ENCODE data around the gene NAV2. TPM values are rescaled to one million over a fixed set of nuclear protein-coding genes. Genes with fewer than 3 reads are reported as not detected.

Gene NAV2
- total and polyA plus RNA-seq, 2 donors (not counting 1 experiment from before 2014, with no cell fraction given): 8.1 to 14.0 TPM

DNA sequence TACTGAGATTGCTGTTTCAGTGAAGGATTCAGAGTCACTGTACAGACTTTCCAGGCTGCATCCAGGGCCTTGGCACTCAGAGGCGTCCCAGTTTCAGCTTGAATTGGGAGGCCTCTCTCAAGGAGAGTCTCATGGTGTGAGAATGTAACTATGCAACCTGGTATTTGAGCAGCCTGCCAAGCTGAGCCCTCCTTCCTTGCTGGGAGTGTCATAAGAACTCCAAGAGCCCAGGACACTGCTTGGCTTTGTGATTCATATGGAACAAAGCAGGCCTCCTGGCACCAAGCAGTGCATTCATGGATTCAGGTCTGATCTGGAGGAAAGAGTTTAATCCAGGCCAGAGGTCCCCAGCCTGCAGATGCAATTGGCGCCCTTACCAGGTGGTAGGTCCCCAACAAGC lies 276.0 kb downstream of the NAV2 start:
- Histone ChIP-seq H3K9me3 (ENCODE audit: control insufficient read depth, insufficient read depth, low read depth, low read length) (no peaks in the 10 kb centered on the region), H4K20me1 (ENCODE audit: control insufficient read depth, extremely low read depth, insufficient read depth, low read length) (no peaks in the 10 kb centered on the region), H2AFZ (ENCODE audit: low read length) (no peak overlapping the region), H3K79me2 (ENCODE audit: control insufficient read depth, insufficient read depth, low read length) (no peaks in the 10 kb centered on the region), H3K9ac (ENCODE audit: insufficient read depth, low read length) (no peak overlapping the region), H3K27me3 (ENCODE audit: control insufficient read depth, insufficient read depth, low read length) (no peaks in the 10 kb centered on the region), H3K4me3 (replicated peaks in 1 of 4; ENCODE audit: control extremely low read depth in 1 of 4, insufficient read depth in 1 of 4, low read depth in 3 of 4, low read length in 4 of 4) (no peak overlapping the region), H3K36me3 (ENCODE audit: control insufficient read depth, insufficient read depth, low read length) (peaks cover 3% of the 10 kb centered on the region), H3K27ac (ENCODE audit: insufficient read depth, low read length) (peak overlapping the region; percentile 15), H3K4me2 (ENCODE audit: extremely low read depth, insufficient read depth, low read length) (no peak overlapping the region), H3K4me1 (ENCODE audit: control insufficient read depth, extremely low read depth, insufficient read depth, low read length) (peaks cover 2% of the 10 kb centered on the region)
- no peak for TF ChIP-seq EZH2 (IDR thresholded peaks at IDR 0.05; ENCODE audit: low read length, missing control alignments)
- TF ChIP-seq CTCF (conservative IDR thresholded peaks at IDR 0.05 in 1 of 2, IDR thresholded peaks at IDR 0.05 in 1 of 2; ENCODE audit: low read depth in 1 of 2, low read length in 2 of 2): no peak
- peak; percentile 83 to 97 for DNase-seq (ENCODE audit: low read depth in 2 of 2)

DNA sequence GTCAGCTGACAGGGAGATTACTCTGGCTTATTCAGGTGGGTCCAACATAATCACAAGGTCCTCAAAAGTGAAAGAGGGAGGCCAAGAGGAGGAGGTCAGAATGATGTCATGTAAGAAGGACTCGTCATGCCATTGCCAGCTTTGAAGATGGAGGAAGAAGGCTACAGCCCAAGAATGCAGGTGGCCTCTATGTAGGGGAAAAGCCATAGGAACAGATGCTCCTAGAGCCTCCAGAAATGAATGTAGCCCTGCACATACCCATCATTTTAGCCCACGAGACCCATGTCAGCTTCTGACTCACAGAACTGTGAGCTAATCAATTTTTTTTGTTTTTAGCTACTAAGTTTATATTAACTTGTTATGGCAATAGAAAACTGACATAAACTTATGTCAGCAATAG lies 276.6 kb downstream of the NAV2 start:
- peak in 1 of 2 donors; percentile 14 for DNase-seq (ENCODE audit: low read depth in 2 of 2)
- H2AFZ ChIP-seq (ENCODE audit: low read length): no peak overlapping the region
- no peak overlapping the region for H3K9ac ChIP-seq (ENCODE audit: insufficient read depth, low read length)
- peak overlapping the region; percentile 15 for H3K27ac ChIP-seq (ENCODE audit: insufficient read depth, low read length)
- H3K4me3 ChIP-seq (replicated peaks in 1 of 4; ENCODE audit: control extremely low read depth in 1 of 4, insufficient read depth in 1 of 4, low read depth in 3 of 4, low read length in 4 of 4): no peak overlapping the region
- H3K27me3 ChIP-seq (ENCODE audit: control insufficient read depth, insufficient read depth, low read length): no peaks in the 10 kb centered on the region
- no peaks in the 10 kb centered on the region for H3K79me2 ChIP-seq (ENCODE audit: control insufficient read depth, insufficient read depth, low read length)
- no peak overlapping the region for H3K4me2 ChIP-seq (ENCODE audit: extremely low read depth, insufficient read depth, low read length)
- TF ChIP-seq EZH2 (IDR thresholded peaks at IDR 0.05; ENCODE audit: low read length, missing control alignments): no peak
- TF ChIP-seq CTCF (conservative IDR thresholded peaks at IDR 0.05 in 1 of 2, IDR thresholded peaks at IDR 0.05 in 1 of 2; ENCODE audit: low read depth in 1 of 2, low read length in 2 of 2): no peak
- H3K4me1 ChIP-seq (ENCODE audit: control insufficient read depth, extremely low read depth, insufficient read depth, low read length): peaks cover 4% of the 10 kb centered on the region
- peaks cover under 1% of the 10 kb centered on the region for H3K36me3 ChIP-seq (ENCODE audit: control insufficient read depth, insufficient read depth, low read length)
- H3K9me3 ChIP-seq (ENCODE audit: control insufficient read depth, insufficient read depth, low read depth, low read length): no peaks in the 10 kb centered on the region
- no peaks in the 10 kb centered on the region for H4K20me1 ChIP-seq (ENCODE audit: control insufficient read depth, extremely low read depth, insufficient read depth, low read length)

GRCh38 chr11:19992162-19992561 lies 279.5 kb downstream of the NAV2 start:
- no peak overlapping the region for H3K27ac ChIP-seq (ENCODE audit: insufficient read depth, low read length)
- H3K36me3 ChIP-seq (ENCODE audit: control insufficient read depth, insufficient read depth, low read length): no peaks in the 10 kb centered on the region
- H2AFZ ChIP-seq (ENCODE audit: low read length): no peak overlapping the region
- H3K9me3 ChIP-seq (ENCODE audit: control insufficient read depth, insufficient read depth, low read depth, low read length): no peaks in the 10 kb centered on the region
- H3K27me3 ChIP-seq (ENCODE audit: control insufficient read depth, insufficient read depth, low read length): no peaks in the 10 kb centered on the region
- H3K79me2 ChIP-seq (ENCODE audit: control insufficient read depth, insufficient read depth, low read length): peaks cover 3% of the 10 kb centered on the region
- H3K4me2 ChIP-seq (ENCODE audit: extremely low read depth, insufficient read depth, low read length): no peak overlapping the region
- H3K4me3 ChIP-seq (replicated peaks in 1 of 4; ENCODE audit: control extremely low read depth in 1 of 4, insufficient read depth in 1 of 4, low read depth in 3 of 4, low read length in 4 of 4): no peak overlapping the region
- TF ChIP-seq CTCF (conservative IDR thresholded peaks at IDR 0.05 in 1 of 2, IDR thresholded peaks at IDR 0.05 in 1 of 2; ENCODE audit: low read depth in 1 of 2, low read length in 2 of 2): no peak
- no peak for TF ChIP-seq EZH2 (IDR thresholded peaks at IDR 0.05; ENCODE audit: low read length, missing control alignments)
- peaks cover 17% of the 10 kb centered on the region for H3K4me1 ChIP-seq (ENCODE audit: control insufficient read depth, extremely low read depth, insufficient read depth, low read length)
- H3K9ac ChIP-seq (ENCODE audit: insufficient read depth, low read length): no peak overlapping the region
- H4K20me1 ChIP-seq (ENCODE audit: control insufficient read depth, extremely low read depth, insufficient read depth, low read length): no peaks in the 10 kb centered on the region
- DNase-seq (ENCODE audit: low read depth in 2 of 2): no peak
